Lung (tissue), 12 donors: ENCODE results near the gene KCNC1. TPM values are rescaled to one million over a fixed set of nuclear protein-coding genes. Genes with fewer than 3 reads are reported as not detected.

Source experiments
- ATAC-seq: fragments of 200-7000 bp; cut with Tn5 transposase; one replicate; pipeline ENCODE4 v1.9.1; 2020; ENCODE audit warnings: moderate number of reproducible peaks; ENCODE audit not compliant: insufficient read depth, low FRiP score
- DNase-seq, 3 donors: peaks; one replicate each; pipeline ENCODE4 v3.0.0-alpha.2; 2013 to 2017
- H3K27ac ChIP-seq, 2 donors: one replicate each; pipeline ENCODE4 v1.5.1; 2013; ENCODE audit warnings: mild to moderate bottlenecking in 2 of 2, moderate library complexity in 2 of 2, control low read depth in 1 of 2, inconsistent platforms in 1 of 2, low read depth in 1 of 2, low read length in 1 of 2
- H3K27me3 ChIP-seq, 3 donors: one replicate each; pipeline ENCODE4 v1.5.1; 2013; ENCODE audit warnings: low read length in 2 of 3; ENCODE audit not compliant: control insufficient read depth in 3 of 3, insufficient read depth in 3 of 3
- H3K36me3 ChIP-seq, 4 donors: one replicate each; pipeline ENCODE4 v1.5.1; 2013; ENCODE audit warnings: low read length in 4 of 4, mild to moderate bottlenecking in 1 of 4, moderate library complexity in 1 of 4; ENCODE audit not compliant: control insufficient read depth in 4 of 4, insufficient read depth in 4 of 4
- H3K4me1 ChIP-seq, 5 donors: one replicate each; pipeline ENCODE4 v1.5.1; 2013; ENCODE audit warnings: low read length in 5 of 5, mild to moderate bottlenecking in 2 of 5, moderate library complexity in 1 of 5; ENCODE audit not compliant: control insufficient read depth in 5 of 5, insufficient read depth in 5 of 5
- H3K4me3 ChIP-seq: one replicate; pipeline ENCODE4 v1.5.1; 2013; ENCODE audit warnings: mild to moderate bottlenecking, control low read depth, moderate library complexity
- H3K9ac ChIP-seq, 2 donors: one replicate each; pipeline ENCODE4 v1.5.1; 2013; ENCODE audit warnings: low read length in 2 of 2, control low read depth in 1 of 2; ENCODE audit not compliant: insufficient read depth in 1 of 2
- H3K9me3 ChIP-seq, 4 donors: one replicate each; pipeline ENCODE4 v1.5.1; 2013; ENCODE audit warnings: low read length in 3 of 4, mild to moderate bottlenecking in 1 of 4, moderate library complexity in 1 of 4; ENCODE audit not compliant: control insufficient read depth in 4 of 4, insufficient read depth in 3 of 4
- CTCF ChIP-seq: IDR thresholded peaks from 2 replicates; pipeline ENCODE4 v1.5.1; 2012; ENCODE audit warnings: mild to moderate bottlenecking; ENCODE audit errors: control extremely low read depth, extremely low read depth
- WGBS, 2 donors: extraction: QIAGEN DNeasy Blood & Tissue Kit; methylation state at CpG; one replicate each; pipeline ENCODE4 v1.1.7; 2013; 5-methylcytosine and 5-hydroxymethylcytosine counted together
- polyA plus RNA-seq, 2 donors: library from polyadenylated mRNA; stranded (reverse); fragments of 200-250 nt; gene quantifications; one replicate each; pipeline ENCODE4 v1.2.1, GENCODE V29; 2013
- total RNA-seq, 2 donors: library from RNA; depleted of rRNA in 1 of 2; stranded (reverse); fragments of >200 nt in 1 of 2; gene quantifications; one replicate each; pipeline ENCODE4 v1.2.1, GENCODE V29; 2014 to 2021
- donor health status: control.
- donor health status: control.
- donor health status: Bipolar disorder and iron deficiency.
- donor health status: healthy.
- donor health status: DM: yes; HTN: yes; CAD: no.

The KCNC1 gene
- total and polyA plus RNA-seq, 4 donors, result 0.01 TPM; not detected in 3

GRCh38 chr11:17748044-17748443 is 13.5 kb downstream of the KCNC1 start:
- DNase-seq (no peak), ATAC-seq (no peak)
- no peaks in the 10 kb centered on the region for H3K27me3 ChIP-seq
- TF ChIP-seq CTCF, result no peak
- H3K9me3 ChIP-seq, result peaks cover 0 to 2% (median 0%) of the 10 kb centered on the region in 4 donors
- H3K4me1 ChIP-seq, result no peaks in the 10 kb centered on the region
- 85 to 94% methylated on average over 8 of the region's 8 CpGs for WGBS, 2 donors
- H3K36me3 ChIP-seq, result no peaks in the 10 kb centered on the region
- H3K9ac ChIP-seq, result no peak overlapping the region
- no peak overlapping the region for H3K27ac ChIP-seq
- H3K4me3 ChIP-seq, result no peak overlapping the region

GRCh38 chr11:17748761-17749721 is 14.5 kb downstream of the KCNC1 start:
- H3K27me3 ChIP-seq, result peaks cover 0 to 2% (median 0%) of the 10 kb centered on the region in 3 donors
- 74 to 80% methylated on average over 19 of the region's 19 CpGs for whole genome bisulfite sequencing, 2 donors
- TF ChIP-seq CTCF, result no peak
- DNase-seq (peak in 1 of 3 donors; percentile 7), ATAC-seq (no peak)
- no peaks in the 10 kb centered on the region for H3K4me1 ChIP-seq
- H3K27ac ChIP-seq, result no peak overlapping the region
- H3K36me3 ChIP-seq, result no peaks in the 10 kb centered on the region
- H3K4me3 ChIP-seq, result no peak overlapping the region
- peaks cover 0 to 2% (median 0%) of the 10 kb centered on the region in 4 donors for H3K9me3 ChIP-seq
- no peak overlapping the region for H3K9ac ChIP-seq

- no peak for DNase-seq
- Histone ChIP-seq H3K9me3 (peaks cover 0 to 2% (median 0%) of the 10 kb centered on the region in 4 donors), H3K4me1 (no peaks in the 10 kb centered on the region), H3K9ac (no peak overlapping the region), H3K27ac (no peak overlapping the region), H3K27me3 (peaks cover 0 to 5% (median 0%) of the 10 kb centered on the region in 3 donors), H3K4me3 (no peak overlapping the region), H3K36me3 (no peaks in the 10 kb centered on the region)
- ATAC-seq, result no peak
- 60 to 63% methylated on average over 13 of the region's 13 CpGs for whole genome bisulfite sequencing, 2 donors
- TF ChIP-seq CTCF, result no peak
These were observed 15.6 kb downstream of the KCNC1 start for GRCh38 chr11:17750013-17750800.
